Spleen (tissue), 11 donors: ENCODE measurements around the gene CYP21A2. TPM values are rescaled to one million over a fixed set of nuclear protein-coding genes. Genes with fewer than 3 reads are reported as not detected.
"Not testable (repeated sequence)": the region's sequence is repeated elsewhere in the genome, so short reads cannot be mapped to it uniquely, and the experiment has no call there.

Source experiments
- DNase-seq: peaks from one replicate; pipeline ENCODE4 v3.0.0-alpha.2; 2020
- H3K27ac ChIP-seq, 8 donors: fragments of 200-600 bp; sonication (generic) in 7 of 8; 1 replicate in 4 of 8; 2 replicates in 4 of 8; pipeline versions ENCODE4 v1.5.0 to v1.8.0; 2016 to 2021; ENCODE audit warnings: inconsistent platforms in 4 of 8, mild to moderate bottlenecking in 4 of 8, moderate library complexity in 1 of 8
- H3K27me3 ChIP-seq, 7 donors: fragments of 200-600 bp; sonication (generic) in 6 of 7; replicated peaks in 1 of 7; 1 replicate in 4 of 7; 2 replicates in 3 of 7; pipeline versions ENCODE4 v1.5.0 to v1.8.0; 2016 to 2021; ENCODE audit warnings: inconsistent platforms in 3 of 7, mild to moderate bottlenecking in 1 of 7
- H3K36me3 ChIP-seq, 6 donors: fragments of 200-600 bp; sonication (generic) in 5 of 6; 1 replicate in 4 of 6; 2 replicates in 2 of 6; pipeline versions ENCODE4 v1.5.0 to v1.8.0; 2016 to 2021; ENCODE audit warnings: inconsistent platforms in 2 of 6
- H3K4me1 ChIP-seq, 6 donors: fragments of 200-600 bp; sonication (generic) in 5 of 6; 1 replicate in 3 of 6; 2 replicates in 3 of 6; pipeline versions ENCODE4 v1.5.0 to v1.8.0; 2016 to 2021; ENCODE audit warnings: inconsistent platforms in 3 of 6
- H3K4me3 ChIP-seq, 8 donors: fragments of 200-600 bp; sonication (generic) in 7 of 8; 1 replicate in 4 of 8; 2 replicates in 4 of 8; pipeline versions ENCODE4 v1.5.0 to v1.8.0; 2016 to 2021; ENCODE audit warnings: inconsistent platforms in 4 of 8, mild to moderate bottlenecking in 4 of 8, moderate library complexity in 2 of 8
- H3K9me3 ChIP-seq, 8 donors: fragments of 200-600 bp; sonication (generic) in 7 of 8; 1 replicate in 4 of 8; 2 replicates in 4 of 8; pipeline versions ENCODE4 v1.5.0 to v1.8.0; 2016 to 2021; ENCODE audit warnings: inconsistent platforms in 4 of 8
- POLR2AphosphoS5 ChIP-seq, 3 donors: sonication (generic); formaldehyde crosslinking; IDR thresholded peaks; one replicate each; pipeline ENCODE4 v1.5.1; 2017; ENCODE audit warnings: antibody characterized with exemption in 3 of 3
- WGBS, 5 donors: extraction: QIAGEN DNeasy Blood & Tissue Kit in 3 of 5; methylation state at CpG; one replicate each; pipeline versions ENCODE4 v1.1.5 to v1.1.7; 2013 to 2018; 5-methylcytosine and 5-hydroxymethylcytosine counted together
- intact Hi-C: fragments of 100-400 bp; cut with DNase I; formaldehyde crosslinking; loops from one replicate; pipeline ENCODE4 v1.15.0; 2023; ENCODE audit warnings: low total_unique reads
- polyA plus RNA-seq, 3 donors: library from polyadenylated mRNA; stranded (reverse); fragments of 200-250 nt; gene quantifications; one replicate each; pipeline ENCODE4 v1.2.1, GENCODE V29; 2013
- total RNA-seq, 7 donors: library from RNA; depleted of rRNA in 3 of 7; stranded (reverse); fragments of >200 nt in 3 of 7; fragmentation: NEBNext Ultra II Directional in 4 of 7; extraction: Animal tissue kit (Norgen Biotek cat#: 25700) in 4 of 7; gene quantifications; one replicate each; pipeline versions ENCODE4 v1.1.0 to v1.2.1, GENCODE V29; 2016 to 2021
- donor health status: healthy with polysubstance abuse.
- donor health status: DM: no; HTN: no; CAD: no; lungs with moderate emphysema.
- donor health status: DM: no; HTN: no; CAD: no.
- donor health status: Bipolar disorder and iron deficiency.
- donor health status: healthy.
- donor health status: DM: no; HTN: no; CAD: no.
- donor health status: DM: yes; HTN: yes; CAD: no.

Gene CYP21A2
- total and polyA plus RNA-seq, 10 donors, result 0.97 to 14.3 (median 5.4) TPM

- H3K4me1 ChIP-seq, H3K27me3 ChIP-seq, H3K27ac ChIP-seq, H3K4me3 ChIP-seq, H3K9me3 ChIP-seq, H3K36me3 ChIP-seq, intact Hi-C loops: not testable (repeated sequence)
- WGBS, 5 donors, result 65 to 76% (median 70%) methylated on average over 13 to 20 of the region's 27 CpGs
- peak; percentile 32 for DNase-seq
- peak in 1 of 3 donors; percentile 15 for TF ChIP-seq POLR2AphosphoS5 (IDR thresholded peaks at IDR 0.05)
These were observed 27.2 kb upstream of the CYP21A2 start for GRCh38 chr6:32010856-32011530.

- H3K27me3 ChIP-seq, H3K9me3 ChIP-seq, H3K4me3 ChIP-seq, H3K4me1 ChIP-seq, intact Hi-C loops, H3K36me3 ChIP-seq, H3K27ac ChIP-seq: not testable (repeated sequence)
- TF ChIP-seq POLR2AphosphoS5 (IDR thresholded peaks at IDR 0.05), result peak in 1 of 3 donors; percentile 7
- 75 to 88% (median 81%) methylated on average over 7 to 17 of the region's 17 CpGs for WGBS, 5 donors
- DNase-seq, result peak; percentile 45
These were observed 25.1 kb upstream of the CYP21A2 start for GRCh38 chr6:32012941-32013617.

GRCh38 chr6:32013738-32014137 is 24.5 kb upstream of the CYP21A2 start:
- DNase-seq, H3K4me3 ChIP-seq, intact Hi-C loops, H3K27me3 ChIP-seq, H3K27ac ChIP-seq, H3K36me3 ChIP-seq, H3K9me3 ChIP-seq, H3K4me1 ChIP-seq: not testable (repeated sequence)
- WGBS, 5 donors, result no CpG with 5 or more reads among the region's 5 CpGs

GRCh38 chr6:32014547-32014946 is 23.7 kb upstream of the CYP21A2 start, which contains the start of gene C4B:
Gene C4B (plus strand): TSS chr6:32014795. CDS start chr6:32014846, 51 bp downstream.
- H3K4me1 ChIP-seq, DNase-seq, H3K9me3 ChIP-seq, H3K27me3 ChIP-seq, H3K36me3 ChIP-seq, H3K4me3 ChIP-seq, H3K27ac ChIP-seq, intact Hi-C loops: not testable (repeated sequence)
- no CpG with 5 or more reads among the region's 6 CpGs for WGBS, 5 donors

- H3K36me3 ChIP-seq, H3K4me3 ChIP-seq, H3K9me3 ChIP-seq, intact Hi-C loops, H3K27me3 ChIP-seq, H3K4me1 ChIP-seq, DNase-seq, H3K27ac ChIP-seq: not testable (repeated sequence)
- no CpG with 5 or more reads among the region's 10 CpGs for WGBS, 5 donors
These were observed 16.1 kb upstream of the CYP21A2 start for GRCh38 chr6:32022100-32022499.

GRCh38 chr6:32028631-32029030 is 9.6 kb upstream of the CYP21A2 start:
- H3K9me3 ChIP-seq, H3K4me1 ChIP-seq, intact Hi-C loops, H3K27ac ChIP-seq, H3K4me3 ChIP-seq, H3K36me3 ChIP-seq, H3K27me3 ChIP-seq: not testable (repeated sequence)
- WGBS, 5 donors, result 90 to 96% (median 91%) methylated on average over 2 to 7 of the region's 10 CpGs
- DNase-seq, result peak; percentile 6

- intact Hi-C loops, result not testable (repeated sequence)
These were observed 8.7 kb upstream of the CYP21A2 start for GRCh38 chr6:32029553-32029952.

GRCh38 chr6:32035283-32036013 is 2.8 kb upstream of the CYP21A2 start:
- H3K27ac ChIP-seq, H3K4me1 ChIP-seq, H3K4me3 ChIP-seq, DNase-seq, intact Hi-C loops, H3K36me3 ChIP-seq, H3K9me3 ChIP-seq, H3K27me3 ChIP-seq: not testable (repeated sequence)
- WGBS, 5 donors, result no CpG with 5 or more reads among the region's 16 CpGs

More at GRCh38 chr6:32029553-32029952, 8.7 kb upstream of the CYP21A2 start:
- H3K9me3 ChIP-seq, H3K27ac ChIP-seq, DNase-seq, H3K36me3 ChIP-seq, H3K4me1 ChIP-seq, H3K4me3 ChIP-seq, H3K27me3 ChIP-seq: not testable (repeated sequence)
- WGBS, 5 donors, result 75 to 93% (median 89%) methylated on average over 6 to 8 of the region's 14 CpGs; no CpG with 5 or more reads in 1 of the 5 donors

- peak overlapping the region in 1 of 8 donors; percentile 53 for H3K27ac ChIP-seq
- not testable (repeated sequence) for H3K9me3 ChIP-seq
- whole genome bisulfite sequencing, 5 donors, result 38 to 69% (median 41%) methylated on average over 4 to 5 of the region's 5 CpGs
These were observed 1.1 kb upstream of the CYP21A2 start for GRCh38 chr6:32037136-32037535.

GRCh38 chr6:32038878-32039277 is 663 bp downstream of the CYP21A2 start:
- H3K27me3 ChIP-seq, H3K36me3 ChIP-seq, H3K4me1 ChIP-seq, H3K9me3 ChIP-seq, DNase-seq, H3K27ac ChIP-seq, intact Hi-C loops, H3K4me3 ChIP-seq: not testable (repeated sequence)
- WGBS, 5 donors, result 82 to 87% (median 84%) methylated on average over 2 to 4 of the region's 5 CpGs

More at GRCh38 chr6:32037136-32037535, 1.1 kb upstream of the CYP21A2 start:
- H3K27me3 ChIP-seq, DNase-seq, H3K4me1 ChIP-seq, H3K36me3 ChIP-seq, H3K4me3 ChIP-seq, intact Hi-C loops: not testable (repeated sequence)
